ENCODE data around the gene KCNQ5. TPM values are rescaled to one million over a fixed set of nuclear protein-coding genes. Genes with fewer than 3 reads are reported as not detected.
A peak's percentile ranks its signal among the peaks of the same experiment; 100 is the strongest.

The KCNQ5 gene
- total RNA-seq, 1 experiment from 2014 or later, result 2.1 TPM

GRCh38 chr6:72639920-72640614, 18.2 kb downstream of the KCNQ5 start:
- no peak for DNase-seq (ENCODE audit: low spot score)

DNA sequence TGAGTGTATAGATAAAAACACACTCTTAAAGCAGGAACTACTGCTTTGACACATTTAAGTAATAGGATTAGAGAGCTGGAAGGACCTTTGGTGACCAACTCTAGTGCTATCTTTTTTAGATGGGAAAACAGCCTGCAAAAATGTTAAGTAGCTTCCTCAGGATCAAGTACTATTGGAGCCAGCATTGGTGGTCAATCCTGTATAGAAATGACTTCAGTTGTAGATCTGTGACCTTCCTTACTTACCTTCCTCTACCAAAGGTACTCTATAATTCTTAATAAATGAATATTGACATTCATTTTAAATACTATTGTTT, 18.7 kb downstream of the KCNQ5 start:
- DNase-seq (ENCODE audit: low spot score), result no peak

DNA sequence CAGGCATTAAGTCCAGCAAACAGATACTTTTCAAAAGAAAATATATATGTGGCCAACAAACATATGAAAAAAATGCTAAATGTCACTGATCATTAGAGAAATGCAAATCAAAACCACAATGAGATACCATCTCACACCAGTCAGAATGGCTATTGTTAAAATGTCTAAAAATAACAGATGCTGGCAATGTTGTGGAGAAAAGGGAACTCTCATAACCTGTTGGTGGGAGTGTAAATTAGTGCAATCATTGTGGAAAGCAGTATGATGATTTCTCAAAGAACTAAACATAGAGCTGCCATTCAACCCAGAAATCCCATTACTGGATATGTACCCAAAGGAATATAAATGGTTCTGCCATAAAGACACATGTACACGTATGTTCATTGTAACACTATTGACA, 20.6 kb downstream of the KCNQ5 start:
- no peak for DNase-seq (ENCODE audit: low spot score)

GRCh38 chr6:72643214-72643613, 21.4 kb downstream of the KCNQ5 start:
- no peak for DNase-seq (ENCODE audit: low spot score)

GRCh38 chr6:72646604-72647485, 25.0 kb downstream of the KCNQ5 start:
- DNase-seq (ENCODE audit: low spot score), result no peak

DNA sequence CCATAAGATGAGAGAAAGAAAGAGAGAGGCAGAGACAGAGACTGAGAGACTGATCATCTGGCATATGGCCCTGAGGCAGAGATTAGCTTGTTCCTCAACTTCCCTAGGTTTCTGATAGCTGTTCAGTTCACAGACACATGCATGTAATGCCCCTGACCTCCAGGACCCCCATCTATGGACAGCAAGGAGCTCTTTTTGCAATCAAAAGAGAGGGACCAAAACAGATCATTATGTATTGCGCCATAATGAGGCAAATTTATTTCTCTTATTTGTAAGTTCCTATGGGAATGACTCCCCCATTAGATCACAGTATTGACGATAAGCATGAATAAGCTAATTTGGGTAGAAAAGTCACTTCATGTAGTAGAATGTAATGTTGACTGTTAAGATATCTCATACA, 25.6 kb downstream of the KCNQ5 start:
- DNase-seq (ENCODE audit: low spot score), result no peak

GRCh38 chr6:72649032-72649984, 27.4 kb downstream of the KCNQ5 start:
- DNase-seq (ENCODE audit: low spot score), result peak; percentile 80

DNA sequence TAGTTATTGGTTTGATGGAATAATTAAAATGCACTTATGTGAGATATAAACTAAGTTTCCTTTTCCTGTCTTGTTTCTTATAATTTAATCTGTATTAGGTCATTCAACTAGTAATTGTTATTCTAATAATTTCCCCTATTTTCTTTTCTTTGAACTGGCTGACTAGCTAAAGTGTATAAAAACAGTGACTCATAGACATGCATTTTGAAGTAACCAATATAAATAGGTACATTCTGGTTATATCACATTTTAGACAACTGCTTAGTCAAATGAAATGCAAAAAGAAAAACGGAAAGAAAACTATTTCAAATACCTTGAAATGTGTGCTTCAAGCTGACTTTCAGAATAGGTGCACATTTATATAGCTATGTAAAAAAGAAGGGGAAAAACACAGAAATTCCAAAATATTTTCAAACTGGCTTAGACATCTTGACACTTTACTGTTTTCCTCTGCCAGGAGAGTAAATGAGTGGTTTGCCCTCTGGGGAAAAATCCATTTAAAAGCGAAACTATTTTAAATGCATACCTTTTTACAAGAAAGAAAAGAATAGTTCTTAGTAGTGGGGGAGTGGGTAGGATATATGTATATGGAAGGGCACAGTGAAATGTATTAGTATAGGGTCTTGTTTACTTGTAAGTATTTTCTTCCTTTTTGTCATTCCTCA, 28.3 kb downstream of the KCNQ5 start:
- no peak for DNase-seq (ENCODE audit: low spot score)

- no peak for DNase-seq (ENCODE audit: low spot score)
These were observed 29.3 kb downstream of the KCNQ5 start for GRCh38 chr6:72651174-72651573.

- DNase-seq (ENCODE audit: low spot score), result no peak
These were observed 30.4 kb downstream of the KCNQ5 start for GRCh38 chr6:72651967-72652956.

- DNase-seq (ENCODE audit: low spot score), result no peak
These were observed 31.2 kb downstream of the KCNQ5 start for GRCh38 chr6:72653026-72653425.

DNA sequence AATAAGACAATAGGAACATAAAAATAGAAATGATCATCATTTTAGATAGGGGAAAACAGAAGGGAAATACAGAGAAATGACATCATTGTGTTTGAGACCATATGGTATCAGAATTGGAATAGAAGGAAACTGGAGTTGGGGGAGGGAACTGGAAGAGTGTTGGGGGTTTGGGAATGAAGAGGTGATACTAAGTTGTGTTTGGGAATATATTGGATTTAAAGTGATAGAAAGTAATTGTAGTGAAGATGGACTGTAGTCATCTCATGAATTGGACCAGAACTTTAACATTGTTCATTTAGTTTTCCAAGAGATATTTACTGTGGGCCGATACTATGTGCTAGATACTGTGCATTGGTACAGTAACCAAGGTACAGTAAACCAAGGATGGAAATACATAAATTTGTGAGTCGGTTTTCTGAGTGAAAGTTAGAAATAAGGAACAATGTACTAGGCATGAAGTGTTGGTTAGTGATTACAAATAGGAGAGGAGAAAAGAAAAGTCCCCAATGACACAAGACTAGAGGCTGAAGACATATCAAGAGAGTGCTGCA, 32.3 kb downstream of the KCNQ5 start:
- DNase-seq (ENCODE audit: low spot score), result no peak

DNA sequence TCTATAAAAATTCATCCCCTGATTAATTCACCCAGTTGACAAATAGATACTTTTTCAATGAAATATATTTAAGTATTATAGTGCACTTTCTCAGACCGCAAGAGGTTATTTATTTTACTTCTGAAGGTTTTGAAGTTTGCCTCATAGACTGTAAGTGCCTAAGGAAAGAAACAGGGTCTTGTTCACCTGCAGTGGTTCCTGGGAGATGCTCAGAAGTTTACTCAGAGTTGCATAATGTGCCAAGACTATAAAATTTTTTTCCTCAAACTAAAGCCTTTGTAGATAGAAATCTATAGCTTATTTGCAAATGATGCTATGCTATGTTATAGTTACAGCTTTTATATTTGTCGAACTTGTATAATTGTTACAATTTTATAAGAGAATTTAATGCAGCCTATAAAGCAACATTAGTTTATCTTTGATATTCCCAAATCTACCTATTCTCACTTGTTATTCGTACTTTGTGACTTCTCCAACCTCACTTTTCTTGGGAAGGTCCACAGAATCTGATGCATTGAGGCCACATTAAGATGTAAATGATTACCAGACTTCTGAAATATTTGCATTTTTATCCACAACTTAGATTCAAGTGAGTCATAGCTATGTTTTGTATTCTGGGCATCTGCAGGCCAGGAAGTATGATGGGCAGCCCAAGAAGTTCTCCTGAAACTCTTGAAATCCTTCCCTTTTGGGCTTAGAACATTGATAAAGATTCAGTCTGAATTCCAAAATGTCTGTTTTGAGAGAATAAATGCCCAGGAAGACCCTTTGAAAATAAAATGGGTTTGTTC, 35.7 kb downstream of the KCNQ5 start:
- no peak for DNase-seq (ENCODE audit: low spot score)

- DNase-seq (ENCODE audit: low spot score), result no peak
These were observed 37.9 kb downstream of the KCNQ5 start for GRCh38 chr6:72659754-72660153.

- DNase-seq (ENCODE audit: low spot score), result no peak
These were observed 39.5 kb downstream of the KCNQ5 start for GRCh38 chr6:72661411-72661810.

- DNase-seq (ENCODE audit: low spot score), result no peak
These were observed 43.7 kb downstream of the KCNQ5 start for GRCh38 chr6:72665599-72665998.

DNA sequence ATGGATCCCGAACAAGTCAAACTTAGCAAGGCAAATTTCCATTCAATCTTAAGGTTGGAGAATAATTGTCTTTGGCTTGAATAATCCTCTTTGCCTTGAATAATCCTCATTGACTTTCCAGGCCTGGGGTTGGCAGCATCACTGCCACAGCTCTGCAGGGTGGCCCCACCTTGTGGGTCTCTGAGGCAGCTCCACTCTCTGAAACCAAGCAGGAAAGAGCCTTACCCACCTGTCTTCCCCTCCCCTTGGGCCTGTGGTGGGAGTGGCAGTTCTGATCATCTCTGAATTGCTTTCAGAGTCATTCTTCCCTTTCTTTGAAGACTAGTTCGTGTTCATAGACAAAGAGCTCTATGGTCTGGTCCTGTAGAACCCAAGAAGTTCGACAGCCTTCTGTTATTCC, 47.5 kb downstream of the KCNQ5 start:
- no peak for DNase-seq (ENCODE audit: low spot score)

- no peak for DNase-seq (ENCODE audit: low spot score)
These were observed 51.0 kb downstream of the KCNQ5 start for GRCh38 chr6:72672906-72673305.

DNA sequence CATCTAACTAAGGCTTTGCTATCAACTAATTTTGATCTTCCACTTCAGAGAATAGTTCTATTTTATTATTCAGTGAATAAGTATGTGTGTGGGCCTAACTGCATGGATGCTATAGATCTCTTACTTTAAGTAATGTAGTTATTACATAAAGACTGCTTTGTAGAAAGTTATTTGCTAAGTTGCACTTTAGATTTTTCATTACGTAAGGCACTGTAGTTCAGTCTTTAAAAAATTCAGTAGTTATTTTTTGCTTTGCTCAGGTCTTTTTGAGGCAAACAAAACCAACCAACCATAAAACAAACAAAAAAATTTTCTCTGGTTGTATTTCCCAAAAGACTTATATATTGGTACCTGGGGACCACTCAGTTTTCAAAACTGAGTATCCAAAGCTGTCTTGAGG, 53.0 kb downstream of the KCNQ5 start:
- no peak for DNase-seq (ENCODE audit: low spot score)
